Cerebellar cortex (tissue), 1 donor: ENCODE results near the gene SIVA1.

Experiments used
- DNase-seq: peaks from one replicate; pipeline ENCODE4 v3.0.0-alpha.2; 2015; ENCODE audit warnings: low spot score

The SIVA1 gene

GRCh38 chr14:104797115-104798044, 44.4 kb downstream of the SIVA1 start:
- peak; percentile 61 for DNase-seq

DNA sequence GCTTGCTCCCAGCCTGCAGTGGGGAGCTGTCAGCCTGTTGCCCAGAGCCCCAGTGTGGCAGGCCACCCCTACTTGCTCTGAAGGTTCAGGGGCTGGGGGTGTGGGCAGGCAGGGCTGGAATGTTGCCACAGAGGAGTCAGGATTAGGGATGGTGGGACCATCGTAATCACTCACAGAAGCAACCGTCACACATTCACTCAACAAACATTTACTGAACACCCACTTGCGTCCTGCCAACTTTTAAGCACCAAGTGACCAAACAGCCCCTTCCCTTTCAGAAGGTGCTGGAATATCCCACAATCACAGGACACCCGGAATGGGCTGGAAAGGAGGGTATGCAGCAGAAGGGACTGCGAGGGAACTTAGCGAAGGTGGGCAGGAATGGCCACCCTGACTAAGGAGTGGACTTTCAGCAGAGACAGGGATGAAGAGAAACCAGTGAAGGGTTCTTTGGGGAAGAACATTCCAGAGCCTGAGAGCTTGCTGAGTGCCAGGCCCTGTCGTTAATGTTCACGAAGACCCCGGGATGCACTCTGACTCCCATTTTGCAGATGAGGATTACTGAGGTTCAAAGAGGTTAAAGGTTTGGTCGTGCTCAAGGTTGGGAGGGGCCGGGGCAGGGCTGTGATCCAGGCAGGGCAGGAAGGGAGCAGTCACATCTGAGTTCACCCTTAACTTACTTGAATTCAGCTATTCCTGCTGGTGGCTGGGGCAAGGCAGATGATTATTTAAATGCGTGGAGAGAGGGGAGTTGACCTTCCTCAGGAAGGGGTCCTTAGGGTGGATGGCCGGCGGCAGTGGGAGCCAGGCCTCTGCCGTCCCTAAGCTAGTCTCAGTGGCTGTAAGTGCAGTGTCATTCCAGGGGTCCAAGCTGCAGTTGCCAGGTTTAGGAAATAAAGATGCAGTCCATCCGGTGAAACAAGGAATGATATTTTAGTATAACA, 45.6 kb downstream of the SIVA1 start:
- no peak for DNase-seq

DNA sequence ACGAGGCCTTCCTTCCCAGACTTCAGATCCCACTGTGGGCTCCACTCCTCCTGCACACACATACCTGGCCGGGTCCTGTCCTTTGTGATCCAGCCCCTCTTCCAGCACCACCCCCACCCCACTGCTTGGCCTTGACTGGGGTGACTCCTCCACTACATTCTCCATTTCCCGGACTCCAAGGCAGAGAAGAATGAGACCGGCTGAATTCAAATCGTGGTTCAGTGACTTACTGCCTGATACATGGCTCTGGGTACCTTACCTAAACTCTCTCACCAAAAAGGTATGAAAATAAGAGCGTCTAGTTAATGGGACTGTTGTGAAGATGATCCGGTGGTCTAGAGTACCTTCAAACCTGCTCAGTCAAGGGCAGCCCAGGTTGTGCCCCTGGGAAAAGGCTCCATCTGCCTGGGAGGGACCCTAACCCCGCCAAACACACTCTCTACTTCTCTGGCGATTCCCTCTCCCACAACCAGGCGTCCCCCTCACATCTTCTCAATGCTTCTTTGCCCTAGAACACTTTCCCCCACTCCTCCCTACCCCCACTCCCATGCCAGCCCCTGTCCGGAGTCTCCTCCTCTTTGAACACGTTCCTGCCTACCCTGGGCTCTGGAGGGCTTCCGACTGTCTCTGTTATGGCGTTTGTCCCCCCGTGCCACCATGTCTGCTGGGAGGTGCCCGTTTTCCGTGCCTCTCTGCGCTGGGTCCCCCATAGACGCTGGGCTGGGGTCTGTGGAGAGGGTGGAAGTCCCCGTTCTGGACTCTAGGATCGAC, 46.5 kb downstream of the SIVA1 start:
- DNase-seq, result peak; percentile 84

GRCh38 chr14:104800015-104800770, 47.2 kb downstream of the SIVA1 start:
- peak; percentile 58 for DNase-seq

DNA sequence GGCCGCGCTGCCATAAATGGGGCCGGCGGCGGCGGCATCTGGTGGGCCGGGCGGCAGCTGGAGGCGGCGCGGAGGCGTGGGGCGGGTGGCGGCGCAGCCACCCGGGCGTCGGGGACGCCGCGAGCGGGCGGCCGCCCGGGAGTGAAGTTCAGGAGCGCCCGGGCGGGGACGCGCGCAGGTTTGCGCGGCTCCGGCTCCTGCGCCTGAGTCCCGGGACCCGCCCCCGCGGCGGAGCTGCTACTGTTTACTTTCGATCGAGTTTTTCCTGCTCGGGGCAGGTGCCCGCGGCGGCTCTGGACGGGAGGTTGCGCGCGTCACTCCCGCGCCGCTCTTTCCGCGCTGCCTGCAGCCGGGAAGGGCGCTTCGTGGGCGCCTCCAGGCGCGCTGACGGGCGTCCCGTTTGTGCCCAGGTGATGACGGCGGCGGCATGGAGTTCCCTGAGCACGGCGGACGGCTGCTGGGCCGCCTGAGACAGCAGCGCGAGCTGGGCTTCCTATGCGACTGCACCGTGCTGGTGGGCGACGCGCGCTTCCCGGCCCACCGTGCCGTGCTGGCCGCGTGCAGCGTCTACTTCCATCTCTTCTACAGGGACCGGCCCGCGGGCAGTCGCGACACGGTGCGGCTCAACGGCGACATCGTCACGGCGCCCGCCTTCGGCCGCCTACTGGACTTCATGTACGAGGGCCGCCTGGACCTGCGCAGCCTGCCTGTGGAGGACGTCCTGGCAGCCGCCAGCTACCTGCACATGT, 48.0 kb downstream of the SIVA1 start, which contains the start of gene ZBTB42:
Gene ZBTB42, plus strand, starts transcription at position 331 of the 749 bp plus-strand sequence. Its CDS starts 97 bp downstream, at position 428.
- DNase-seq, result no peak

GRCh38 chr14:104801520-104802393, 48.8 kb downstream of the SIVA1 start:
- no peak for DNase-seq

DNA sequence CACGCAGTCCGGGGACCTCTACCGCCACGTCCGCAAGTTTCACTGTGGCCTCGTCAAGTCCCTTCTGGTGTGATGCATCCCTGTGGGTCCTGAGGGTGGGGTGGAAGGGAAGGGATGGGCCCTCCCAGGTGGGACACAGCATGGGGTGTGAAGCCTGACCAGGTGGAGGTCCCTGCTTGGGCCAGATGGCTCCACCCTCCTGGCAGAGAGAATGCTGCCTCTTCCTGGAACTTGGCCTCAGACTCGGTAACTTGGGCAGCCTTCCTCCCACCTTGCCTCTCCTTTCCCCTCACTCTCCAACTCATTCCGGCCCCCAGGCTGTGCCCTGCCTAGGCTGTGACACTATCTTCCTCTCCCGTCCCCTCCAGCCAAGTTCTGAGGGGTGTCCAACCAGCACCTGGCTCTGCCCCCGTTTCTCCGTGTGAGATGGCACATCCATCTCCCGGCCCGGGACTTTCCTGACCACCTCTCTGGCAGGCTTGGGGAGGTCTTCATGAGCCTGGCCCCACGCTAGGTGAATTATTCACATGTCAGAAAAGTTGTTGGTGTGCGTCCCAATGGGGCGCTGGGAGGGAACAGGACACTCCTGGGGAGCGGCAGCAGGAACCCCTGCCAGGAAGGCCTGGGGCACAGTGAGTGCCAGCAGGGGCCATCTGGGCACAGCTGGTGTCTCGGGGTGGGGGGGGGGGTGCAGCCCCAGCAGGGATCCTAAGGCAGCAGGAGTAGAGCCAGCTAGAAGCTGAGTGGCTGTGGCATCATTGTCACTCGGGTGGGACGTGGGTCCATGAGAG, 49.6 kb downstream of the SIVA1 start:
- no peak for DNase-seq

GRCh38 chr14:104803280-104803911, 50.4 kb downstream of the SIVA1 start:
- DNase-seq, result no peak

- no peak for DNase-seq
These were observed 51.0 kb downstream of the SIVA1 start for GRCh38 chr14:104803912-104804410.

DNA sequence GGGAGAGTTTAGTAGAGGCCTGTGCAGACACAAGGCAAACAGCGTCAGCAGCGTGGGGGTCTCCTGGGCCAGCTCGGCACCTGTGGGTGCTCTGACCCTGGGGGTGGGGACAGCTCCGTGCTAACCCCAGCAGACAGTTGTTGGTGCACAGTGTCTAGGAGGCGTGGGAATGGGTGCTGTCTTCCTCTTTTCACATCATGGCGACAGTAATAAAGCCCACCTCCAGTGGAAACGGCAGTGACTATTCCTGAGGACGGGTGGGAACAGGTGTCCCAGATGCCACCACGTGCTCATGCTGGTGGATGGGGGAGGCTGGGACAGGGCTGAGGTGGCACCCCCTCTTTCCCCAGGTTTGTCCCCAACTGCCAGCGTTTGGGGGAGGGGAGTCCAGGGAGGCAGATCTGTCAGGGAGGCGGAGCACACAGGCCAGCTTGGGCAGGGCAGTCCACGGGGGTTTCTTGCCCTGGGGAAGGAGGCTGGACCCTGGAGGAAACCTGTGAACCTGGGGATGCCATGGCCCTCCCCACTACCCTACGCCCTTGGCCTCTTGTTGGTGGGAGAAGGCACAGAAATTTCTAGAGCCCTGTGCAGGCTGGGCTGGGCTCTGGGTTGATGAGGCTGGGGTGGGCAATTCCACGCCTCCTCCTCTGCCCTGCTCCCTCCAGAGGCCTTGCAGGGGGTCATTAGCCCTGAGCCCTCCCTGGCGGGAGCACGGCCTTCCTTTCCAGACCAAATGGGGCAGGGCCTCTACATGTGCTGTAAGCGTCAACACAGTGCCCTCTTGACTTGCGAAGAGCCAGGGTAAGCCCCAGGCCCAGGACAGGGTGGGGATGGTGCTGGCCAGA, 51.8 kb downstream of the SIVA1 start:
- DNase-seq, result no peak

DNA sequence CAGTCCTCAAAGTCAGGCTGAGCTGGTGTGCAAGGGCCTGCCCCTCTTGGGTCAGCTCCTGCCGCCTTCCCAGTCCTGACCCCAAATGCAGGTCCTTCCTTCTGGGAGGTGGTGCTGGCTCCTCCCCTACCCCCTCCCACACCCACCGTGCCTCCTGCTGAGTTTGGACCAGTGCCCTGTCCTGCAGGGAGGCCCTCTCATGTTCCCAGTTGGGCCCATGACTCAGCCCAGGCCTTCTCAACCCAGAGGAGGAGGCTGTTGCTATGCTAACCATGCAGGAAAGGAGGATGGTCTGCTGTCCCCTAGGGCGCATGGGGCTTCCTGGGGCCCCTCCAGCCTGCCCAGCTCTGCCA, 52.4 kb downstream of the SIVA1 start:
- no peak for DNase-seq

DNA sequence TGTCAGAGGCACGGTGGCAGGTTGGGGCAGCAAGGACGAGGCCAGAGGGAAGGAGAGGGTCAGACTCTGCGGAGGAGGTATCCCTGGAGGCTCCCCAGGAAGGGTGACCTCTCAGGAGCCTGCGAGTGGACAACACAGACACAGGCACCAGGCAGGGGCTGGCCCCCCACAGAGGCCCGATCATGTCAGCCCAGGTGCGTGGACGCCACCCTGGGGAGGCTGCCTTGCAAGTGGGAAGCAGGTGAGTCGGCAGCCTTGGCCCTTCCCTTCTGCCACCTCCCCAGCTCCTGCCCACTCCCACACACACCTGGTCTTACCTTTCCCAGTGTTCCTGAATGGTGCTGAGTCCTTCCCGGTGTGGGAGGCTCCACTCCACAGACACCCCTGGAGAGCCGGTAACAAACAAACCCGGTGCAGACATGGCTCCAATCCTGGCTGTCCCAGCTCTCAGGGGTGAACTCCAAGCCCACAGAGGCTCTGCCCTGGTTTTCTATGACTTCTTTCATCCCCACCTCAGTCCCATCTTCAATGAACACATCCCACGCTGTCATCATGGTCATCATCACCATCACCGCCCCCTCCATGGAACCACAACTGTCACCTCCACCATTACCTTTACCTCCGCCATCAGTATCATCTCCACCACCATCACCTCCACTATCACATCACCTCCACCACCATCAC, 53.1 kb downstream of the SIVA1 start:
- DNase-seq, result no peak

- no peak for DNase-seq
These were observed 53.9 kb downstream of the SIVA1 start for GRCh38 chr14:104806625-104807465.

GRCh38 chr14:104808456-104808855, 55.5 kb downstream of the SIVA1 start:
- DNase-seq, result no peak
